GM19239 (cell line): ENCODE data around the gene KLHDC7B.
"Not testable (repeated sequence)": the region's sequence is repeated elsewhere in the genome, so short reads cannot be mapped to it uniquely, and the experiment has no call there.

Experiments
- DNase-seq: peaks from one replicate; pipeline ENCODE4 v3.0.0; 2011; ENCODE audit warnings: low spot score; ENCODE audit not compliant: insufficient read length
- FAIRE-seq: peaks from 2 replicates; lab custom pipeline; 2011; peaks lifted over from hg19 to GRCh38; lab: Jason Lieb, UNC

KLHDC7B gene

DNA sequence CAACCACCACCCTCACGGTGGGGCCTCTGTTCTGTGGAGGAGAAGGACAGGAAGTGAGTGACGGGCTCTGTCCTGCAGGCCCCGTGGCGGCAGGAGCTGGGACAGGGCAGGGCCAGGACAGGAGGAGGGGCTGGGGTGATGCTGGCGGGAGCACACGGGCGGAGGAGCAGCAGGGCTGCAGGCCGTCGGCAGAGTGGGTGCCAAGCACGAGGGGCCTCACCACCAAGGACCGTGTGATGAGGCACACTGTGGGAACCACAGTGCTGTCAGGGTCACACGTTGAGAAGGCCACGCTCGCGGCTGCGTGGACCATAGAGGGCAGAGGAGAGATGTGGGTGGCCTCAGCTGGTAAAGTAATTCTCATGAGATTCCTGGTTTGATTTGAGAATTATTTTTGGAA lies 28.8 kb upstream of the KLHDC7B start:
- FAIRE-seq, result no peak

DNA sequence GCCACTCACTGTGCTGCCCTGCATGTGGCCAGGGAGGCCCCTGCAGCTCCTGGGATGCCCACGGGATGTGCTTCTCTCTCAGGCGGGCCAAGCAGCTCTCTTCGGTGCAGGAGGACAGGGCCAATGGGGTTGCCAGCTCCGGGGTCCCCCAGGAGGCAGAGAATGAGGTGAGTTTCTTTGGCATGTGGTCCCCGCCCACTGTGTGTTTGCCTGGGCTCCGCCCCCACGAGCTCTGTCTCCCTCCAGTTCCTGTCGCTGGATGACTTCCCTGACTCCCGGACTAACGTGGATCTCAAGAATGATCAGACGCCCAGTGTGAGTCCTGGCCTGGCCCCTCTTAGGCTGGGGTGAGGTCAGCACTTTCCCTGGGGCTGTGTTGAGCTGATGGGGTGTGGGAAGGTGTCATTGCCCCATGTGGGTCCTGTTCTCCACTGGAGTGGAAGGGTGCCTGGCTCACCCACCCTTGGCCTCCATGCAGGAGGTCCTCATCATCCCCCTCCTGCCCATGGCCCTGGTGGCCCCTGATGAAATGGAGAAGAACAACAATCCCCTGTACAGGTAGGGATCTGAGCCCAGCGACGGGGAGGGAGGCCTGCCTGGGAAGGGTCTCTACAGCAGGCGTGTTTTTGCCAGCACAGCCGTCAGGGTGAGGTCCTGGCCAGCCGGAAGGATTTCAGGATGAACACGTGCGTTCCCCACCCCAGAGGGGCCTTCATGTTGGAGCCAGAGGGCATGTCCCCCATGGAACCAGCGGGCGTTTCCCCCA lies 28.0 kb upstream of the KLHDC7B start:
- DNase-seq (no peak), FAIRE-seq (no peak)

More for the DNA sequence above, 28.8 kb upstream of the KLHDC7B start:
- DNase-seq, result no peak

DNA sequence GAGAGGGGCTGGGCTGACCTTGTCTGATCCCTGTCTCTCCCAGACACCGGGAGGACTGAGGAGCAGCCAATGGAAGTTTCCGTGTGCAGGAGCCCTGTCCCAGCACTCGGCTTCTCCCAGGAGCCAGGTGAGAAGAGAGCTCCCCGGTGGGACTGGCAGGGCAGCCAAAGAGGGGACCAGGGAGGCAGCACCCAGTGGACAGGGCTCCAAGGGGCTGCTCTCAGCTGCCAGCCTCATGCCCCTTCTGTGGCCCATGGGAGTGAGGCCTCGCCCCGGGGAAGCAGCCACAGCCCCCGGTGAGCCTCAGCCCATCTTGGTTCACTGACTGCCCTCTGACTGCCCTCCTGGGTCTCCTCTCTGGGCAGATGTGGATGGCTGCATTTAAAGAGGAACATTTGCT lies 27.1 kb upstream of the KLHDC7B start:
- DNase-seq (no peak), FAIRE-seq (no peak)

DNA sequence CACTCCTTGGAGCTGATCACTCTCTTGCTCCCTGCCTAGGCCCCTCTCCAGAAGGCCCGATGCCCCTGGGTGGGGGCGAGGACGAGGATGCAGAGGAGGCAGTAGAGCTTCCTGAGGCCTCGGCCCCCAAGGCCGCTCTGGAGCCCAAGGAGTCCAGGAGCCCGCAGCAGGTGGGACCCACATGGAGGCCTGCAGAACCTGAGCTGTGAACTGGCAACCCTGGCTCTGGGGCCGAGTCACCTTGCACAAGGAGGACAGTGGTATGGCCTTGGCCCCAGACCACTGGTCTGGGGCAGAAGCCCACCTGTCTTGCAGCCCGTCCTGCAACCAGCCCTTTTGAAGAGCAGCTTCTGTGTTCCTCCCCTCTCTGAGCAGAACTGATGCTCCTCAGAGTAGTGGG lies 26.5 kb upstream of the KLHDC7B start:
- FAIRE-seq, result no peak
- DNase-seq, result no peak

DNA sequence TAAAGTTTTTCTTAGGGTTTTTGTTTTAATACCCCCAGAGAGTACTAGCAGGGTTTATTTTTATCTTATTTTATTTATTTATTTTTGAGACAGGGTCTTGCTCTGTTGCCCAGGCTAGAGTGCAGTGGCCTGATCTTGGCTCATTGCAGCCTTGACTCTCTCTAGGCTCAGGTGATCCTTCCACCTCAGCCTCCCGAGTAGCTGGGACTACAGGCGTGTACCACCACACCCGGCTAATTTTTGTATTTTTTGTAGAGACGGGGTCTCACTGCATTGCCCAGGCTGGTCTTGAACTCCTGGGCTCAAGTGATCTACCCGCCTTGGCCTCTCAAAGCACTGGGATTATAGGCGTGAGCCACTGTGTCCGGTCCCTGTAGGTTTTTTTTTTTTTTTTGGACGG lies 25.5 kb upstream of the KLHDC7B start:
- FAIRE-seq, DNase-seq: not testable (repeated sequence)

DNA sequence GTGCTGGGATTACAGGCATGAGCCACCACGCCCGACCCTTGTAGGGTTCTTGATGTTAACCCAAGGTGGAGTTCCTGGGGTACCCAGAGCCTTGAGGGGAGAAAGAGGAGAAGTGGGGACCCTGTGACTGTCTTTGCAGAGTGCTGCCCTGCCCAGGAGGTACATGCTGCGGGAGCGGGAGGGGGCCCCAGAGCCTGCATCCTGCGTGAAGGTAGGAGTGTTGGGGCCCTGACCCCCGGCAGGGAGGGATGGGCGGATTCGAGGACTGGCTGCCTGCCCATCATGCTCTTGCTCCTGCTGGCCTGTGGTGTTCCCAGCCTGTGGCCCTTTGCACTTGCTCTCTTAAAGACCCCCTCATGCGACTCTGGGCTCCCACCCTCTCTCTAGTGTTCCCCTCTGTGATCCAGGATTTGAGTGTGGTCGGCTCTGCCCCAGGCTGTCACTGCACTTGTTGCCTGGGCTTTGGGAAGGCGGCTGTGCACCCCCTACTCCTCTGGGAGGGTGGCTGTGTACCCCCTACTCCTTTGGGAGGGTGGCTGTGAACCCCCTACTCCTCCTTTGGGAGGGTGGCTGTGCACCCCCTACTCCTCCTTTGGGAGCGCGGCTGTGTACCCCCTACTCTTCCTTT lies 24.8 kb upstream of the KLHDC7B start:
- no peak for DNase-seq
- FAIRE-seq, result no peak

DNA sequence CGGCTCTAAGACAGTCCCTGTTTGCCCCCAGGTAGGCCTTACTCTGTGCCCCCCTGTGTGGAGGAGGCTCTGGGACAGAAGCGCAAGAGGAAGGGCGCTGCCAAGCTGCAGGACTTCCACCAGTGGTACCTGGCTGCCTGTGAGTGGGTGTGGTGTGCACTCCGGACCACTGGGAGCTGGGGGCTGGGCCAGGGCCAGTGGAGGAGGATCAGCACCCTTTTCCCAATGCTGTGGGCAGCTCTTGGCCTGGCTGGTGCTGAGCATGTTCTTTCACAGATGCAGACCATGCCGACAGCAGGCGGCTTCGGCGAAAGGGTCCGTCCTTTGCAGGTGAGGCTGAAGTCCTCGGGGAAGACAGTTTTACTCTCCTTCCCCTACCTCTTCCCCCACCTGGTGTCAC lies 24.0 kb upstream of the KLHDC7B start:
- no peak for FAIRE-seq
- no peak for DNase-seq

DNA sequence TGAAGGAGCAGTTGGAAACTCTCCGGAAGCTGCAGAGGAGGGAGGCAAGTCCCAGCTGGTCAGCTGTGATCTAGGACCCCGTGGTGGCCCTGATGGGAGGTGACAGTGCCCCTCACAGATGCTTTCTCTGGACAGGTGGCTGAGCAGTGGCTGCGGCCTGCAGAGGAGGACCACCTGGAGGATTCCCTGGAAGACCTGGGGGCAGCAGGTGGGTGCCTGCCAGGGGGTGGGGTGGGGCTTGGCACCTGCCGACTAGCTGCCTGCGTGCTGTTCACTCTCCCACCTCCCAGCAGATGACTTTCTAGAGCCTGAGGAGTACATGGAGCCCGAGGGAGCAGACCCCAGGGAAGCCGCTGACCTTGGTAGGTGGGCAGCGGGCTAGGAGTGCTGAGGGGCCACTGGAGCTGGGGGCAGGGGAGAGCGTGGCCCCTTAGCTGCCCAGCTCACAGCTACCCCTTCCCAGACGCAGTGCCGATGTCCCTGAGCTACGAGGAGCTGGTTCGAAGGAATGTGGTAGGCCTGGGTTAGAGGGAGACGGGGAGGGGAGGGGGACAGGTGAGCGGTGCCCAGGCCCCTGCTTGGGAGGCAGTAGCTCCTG lies 23.4 kb upstream of the KLHDC7B start:
- FAIRE-seq, result no peak
- no peak for DNase-seq

DNA sequence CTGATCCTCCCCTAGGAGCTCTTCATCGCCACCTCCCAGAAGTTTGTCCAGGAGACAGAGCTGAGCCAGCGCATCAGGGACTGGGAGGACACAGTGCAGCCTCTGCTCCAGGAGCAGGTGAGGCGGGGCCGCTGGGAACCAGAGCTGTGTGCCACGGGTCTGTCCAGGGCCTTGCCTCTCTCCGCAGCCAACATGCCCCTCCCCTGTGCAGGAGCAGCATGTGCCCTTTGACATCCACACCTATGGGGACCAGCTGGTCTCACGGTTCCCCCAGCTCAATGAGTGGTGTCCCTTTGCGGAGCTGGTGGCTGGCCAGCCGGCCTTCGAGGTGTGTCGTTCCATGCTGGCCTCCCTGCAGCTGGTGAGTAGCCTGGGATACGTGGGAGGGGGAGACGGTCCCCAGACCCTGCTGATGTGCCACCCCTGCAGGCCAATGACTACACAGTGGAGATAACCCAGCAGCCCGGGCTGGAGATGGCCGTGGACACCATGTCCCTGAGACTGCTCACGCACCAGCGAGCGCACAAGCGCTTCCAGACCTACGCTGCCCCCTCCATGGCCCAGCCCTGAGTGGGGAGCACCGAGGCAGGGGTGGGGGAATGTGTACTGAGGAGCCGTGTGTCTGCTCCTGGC lies 22.8 kb upstream of the KLHDC7B start:
- no peak for DNase-seq
- no peak for FAIRE-seq

DNA sequence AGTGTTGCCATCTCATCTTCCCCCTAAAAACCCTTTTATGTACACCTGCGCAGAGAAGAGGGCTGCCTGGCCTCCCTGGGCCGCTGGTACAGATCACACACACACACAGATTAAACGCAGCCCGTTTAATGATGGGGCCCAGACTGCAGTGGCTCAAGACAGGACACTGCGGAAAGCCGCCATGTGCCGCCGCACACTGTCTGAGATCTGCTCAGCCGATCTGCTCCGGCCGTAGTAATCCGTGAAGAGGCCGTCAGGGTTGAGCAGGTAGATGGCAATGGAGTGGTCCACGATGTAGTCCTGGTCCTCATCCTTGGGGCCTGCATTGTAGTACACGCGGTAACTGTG lies 22.3 kb upstream of the KLHDC7B start:
- no peak for DNase-seq
- FAIRE-seq, result no peak

DNA sequence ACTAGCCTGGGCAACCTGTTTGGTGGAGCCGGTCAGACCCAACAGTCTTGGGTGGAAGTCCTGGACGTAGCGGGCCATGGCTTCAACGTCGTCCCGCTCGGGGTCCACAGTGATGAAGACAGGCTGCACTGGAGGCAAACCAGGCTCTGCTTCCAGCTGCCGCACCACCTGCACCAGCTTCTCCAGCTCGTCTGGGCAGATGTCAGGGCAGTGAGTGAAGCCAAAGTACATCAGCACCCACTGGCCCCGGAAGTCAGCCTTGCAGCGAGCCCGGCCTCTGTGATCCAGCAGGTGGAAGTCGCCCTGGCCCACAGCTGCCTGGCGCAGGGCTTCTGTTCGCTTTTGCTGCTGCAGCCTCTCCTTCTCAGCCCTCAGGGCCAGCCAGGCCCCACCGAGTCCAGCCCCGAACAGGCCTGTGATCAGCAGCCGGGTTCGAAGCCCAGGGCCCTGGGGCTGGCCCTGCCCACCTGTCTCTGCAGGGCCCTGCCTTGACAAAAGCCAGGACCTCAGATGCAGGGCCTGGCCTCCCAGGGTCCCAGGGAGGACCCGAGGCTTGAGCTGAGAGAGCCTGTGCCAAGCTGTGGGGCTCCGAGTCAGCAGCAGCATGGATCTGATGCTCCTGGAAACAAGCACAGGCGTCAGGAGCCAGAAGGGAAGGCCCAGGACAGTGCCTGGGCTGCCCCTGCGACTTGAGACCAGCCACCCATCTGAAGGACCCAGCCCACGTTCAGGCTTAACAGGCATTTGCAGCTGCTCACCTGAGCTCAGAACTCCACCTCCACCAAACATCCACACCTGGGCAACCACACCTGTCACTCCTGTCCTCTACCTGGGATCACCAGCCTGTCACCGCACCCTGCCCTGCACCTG lies 21.7 kb upstream of the KLHDC7B start:
- no peak for FAIRE-seq
- DNase-seq, result no peak

DNA sequence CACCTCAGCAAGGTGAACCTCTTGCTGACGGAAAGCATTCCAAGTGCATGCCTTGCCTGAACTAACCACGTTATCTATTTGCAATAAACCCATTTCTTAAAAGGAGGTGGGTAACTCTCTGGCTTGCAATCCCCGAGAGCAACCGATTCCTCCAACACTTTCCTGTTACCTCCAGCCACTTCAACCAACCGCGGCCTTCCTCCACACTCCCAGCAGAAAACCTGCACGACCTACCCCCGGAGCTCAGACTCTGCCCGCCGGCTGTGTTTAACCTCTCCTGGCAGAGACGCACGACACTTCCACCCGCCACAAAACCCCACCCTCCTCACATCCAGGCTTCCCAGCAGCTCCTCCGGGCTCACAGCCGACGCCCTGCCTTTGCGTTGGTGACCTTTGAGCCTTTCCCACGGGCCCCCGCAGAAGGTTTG lies 21.0 kb upstream of the KLHDC7B start:
- no peak for FAIRE-seq
- DNase-seq, result no peak

DNA sequence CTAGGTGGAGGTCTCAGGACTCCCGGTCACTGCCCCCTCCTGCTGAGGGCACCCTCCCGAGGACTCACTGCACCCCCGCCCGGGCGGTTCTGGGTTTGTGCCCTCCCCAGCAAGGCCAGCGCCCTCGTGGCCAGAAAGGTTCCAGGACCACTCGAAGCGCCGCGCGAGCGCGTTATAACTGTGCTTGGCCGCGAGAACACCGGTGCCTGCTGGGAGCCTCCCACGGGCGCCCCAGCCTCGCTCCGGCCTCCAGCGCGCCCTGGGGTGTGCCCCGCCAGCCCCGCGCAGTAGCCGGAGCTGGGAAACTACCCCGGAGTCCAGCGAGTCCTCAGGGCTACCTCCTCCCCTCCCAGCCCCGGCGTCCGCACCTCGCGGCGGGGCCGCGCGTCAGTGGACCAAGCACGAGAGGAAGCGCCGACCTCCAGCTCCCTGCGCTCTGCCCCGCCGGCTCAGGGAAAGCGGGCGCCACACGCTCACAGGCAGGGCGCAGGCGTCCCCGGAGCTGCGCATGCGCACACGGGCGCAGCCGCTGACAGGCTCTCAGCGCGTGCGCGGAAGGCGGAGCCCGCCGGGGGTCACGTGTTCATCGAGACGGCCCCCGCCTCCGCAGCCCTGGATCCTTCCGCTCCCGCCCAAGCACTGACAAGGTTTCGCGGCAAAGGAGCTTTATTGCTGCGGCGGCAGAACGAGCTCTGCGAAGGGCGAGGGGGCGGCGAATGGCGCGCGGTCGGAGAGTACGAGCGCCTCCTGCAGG lies 20.4 kb upstream of the KLHDC7B start, which contains the start of gene SCO2:
Gene SCO2 (minus strand): TSS at position 495 of the 754 bp plus-strand sequence. CDS start 1,187 bp downstream, outside the sequence.
- FAIRE-seq (peak; percentile 97), DNase-seq (peak; percentile 90)

DNA sequence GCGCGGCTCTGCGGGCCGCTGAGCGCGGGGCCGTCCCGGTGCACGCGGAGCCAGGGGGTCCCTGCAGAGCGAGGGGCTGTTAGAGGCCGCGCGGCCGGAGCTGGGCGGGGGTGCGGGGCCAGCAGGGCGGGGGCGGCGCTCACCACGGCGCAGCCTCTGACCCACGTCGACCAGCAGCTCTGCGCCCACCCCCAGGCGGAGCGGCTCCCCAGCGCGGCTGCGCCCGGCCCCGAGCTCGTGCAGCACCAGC lies 19.9 kb upstream of the KLHDC7B start:
- FAIRE-seq (no peak), DNase-seq (no peak)

DNA sequence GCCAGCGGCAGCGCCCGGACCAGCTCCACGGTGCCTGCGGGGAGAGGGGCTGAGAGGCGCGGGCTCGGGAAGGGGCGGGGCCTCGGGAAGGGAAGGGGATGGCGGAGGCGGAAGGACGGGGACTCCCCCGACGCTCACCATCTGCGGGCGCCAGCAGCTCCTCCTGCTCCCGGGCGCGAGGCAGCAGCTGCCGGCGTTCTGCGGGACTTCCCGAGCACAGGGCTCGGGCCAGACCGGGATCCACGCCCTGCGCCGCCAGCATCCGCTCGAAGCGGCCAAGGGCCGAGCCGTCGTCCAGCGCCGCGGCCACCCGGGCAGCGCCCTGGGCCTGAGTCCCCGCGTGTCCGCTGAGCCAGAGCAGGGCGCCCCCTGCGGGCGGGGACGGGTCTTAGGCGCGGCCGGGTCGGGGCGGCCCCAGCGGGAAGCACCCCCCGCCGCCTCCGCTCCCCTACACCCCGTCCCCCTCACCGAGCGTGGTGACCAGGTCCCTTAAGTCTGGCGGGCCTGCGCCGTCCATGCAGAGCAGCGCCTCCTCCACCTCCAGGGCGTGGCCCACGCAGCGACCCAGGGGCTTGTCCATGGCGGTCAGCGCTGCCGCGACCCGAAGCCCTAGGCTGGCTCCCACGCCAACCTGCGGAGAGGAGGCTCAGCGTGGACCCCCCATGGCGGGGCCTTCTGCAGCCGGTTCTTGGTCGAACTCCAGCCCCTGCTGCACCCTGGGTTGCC lies 19.4 kb upstream of the KLHDC7B start:
- FAIRE-seq (peak; percentile 47), DNase-seq (no peak)

DNA sequence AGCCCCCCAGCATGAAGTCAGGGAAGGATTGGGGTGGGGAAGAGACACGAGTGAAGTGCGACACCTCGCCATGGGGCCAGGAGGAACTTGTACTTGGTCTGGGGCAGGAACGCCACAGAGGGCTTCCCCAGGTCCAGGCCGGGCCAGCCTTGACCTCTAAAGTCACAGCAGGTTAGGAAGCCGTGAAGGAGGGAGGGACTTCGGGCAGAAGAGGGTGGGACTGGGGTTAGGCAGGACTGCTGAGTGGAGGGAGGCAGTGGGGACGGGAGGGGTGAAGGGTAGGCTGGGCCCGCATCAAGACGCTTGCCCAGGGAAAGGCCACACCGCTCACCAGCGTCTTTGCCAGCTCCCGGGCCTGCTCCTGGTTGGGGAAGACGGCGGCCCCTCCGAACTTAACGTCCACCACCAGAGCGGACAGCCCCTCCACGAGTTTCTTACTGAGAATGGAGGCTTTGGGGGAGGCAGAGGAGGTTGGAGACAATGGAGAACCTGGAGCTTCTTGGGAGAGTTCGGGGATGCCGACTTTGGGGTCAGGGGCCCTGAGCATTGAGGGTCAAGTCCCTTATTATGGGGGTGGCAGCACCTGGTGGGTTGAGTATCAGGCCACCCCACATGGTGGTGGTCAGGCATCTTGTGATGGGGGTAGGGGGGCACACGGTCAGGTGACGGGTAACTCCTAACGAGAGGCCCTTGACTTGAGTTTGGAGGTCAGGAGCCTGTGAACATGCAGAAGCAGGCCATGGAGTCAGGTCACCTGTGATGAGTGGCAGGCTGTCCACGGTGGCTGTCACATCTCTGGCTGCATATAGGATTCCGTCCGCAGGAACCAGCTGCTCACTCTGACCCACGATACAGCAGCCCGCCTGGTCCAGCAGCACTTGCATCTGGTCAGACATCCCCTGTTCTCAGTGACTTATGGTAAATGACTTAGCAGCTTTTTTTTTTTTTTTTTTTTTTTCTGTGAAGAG lies 18.6 kb upstream of the KLHDC7B start:
- DNase-seq, result no peak
- peak; percentile 95 for FAIRE-seq

DNA sequence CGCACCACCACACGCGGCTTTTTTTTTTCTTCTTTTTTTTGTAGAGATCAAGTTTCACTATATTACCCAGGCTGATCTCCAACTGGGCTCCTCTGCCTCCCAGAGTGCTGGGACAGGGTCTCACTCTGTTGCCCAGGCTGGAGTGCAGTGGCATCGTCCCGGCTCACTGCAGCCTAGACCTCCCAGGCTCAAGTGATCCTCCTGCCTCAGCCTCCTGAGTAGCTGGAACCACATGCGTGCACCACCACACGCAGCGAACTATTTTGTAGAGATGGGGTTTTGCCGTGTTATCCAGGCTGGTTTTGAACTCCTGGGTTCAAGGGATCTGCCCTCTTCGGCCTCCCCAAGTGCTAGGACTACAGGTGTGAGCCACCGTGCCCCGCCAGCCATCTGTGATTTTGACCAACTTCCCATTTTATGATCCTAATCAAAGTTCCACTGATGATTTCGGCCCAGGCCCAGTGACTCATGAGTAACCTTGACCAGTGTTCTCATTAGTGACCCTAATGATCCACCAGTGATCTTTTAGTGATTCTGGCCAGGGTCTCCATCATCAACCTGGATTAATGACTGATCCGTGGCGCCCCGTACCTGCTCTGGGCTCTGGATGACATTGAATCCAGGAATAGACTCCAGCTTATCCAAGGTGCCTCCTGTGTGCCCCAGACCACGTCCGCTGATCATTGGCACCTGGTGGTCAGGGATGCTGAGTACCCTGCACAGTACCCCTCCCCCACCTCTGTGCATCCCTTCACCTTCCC lies 17.6 kb upstream of the KLHDC7B start:
- FAIRE-seq (peak; percentile 21), DNase-seq (no peak)
